ENCODE data around the gene XYLT1.

GRCh38 chr16:17070882-17071592, 399.7 kb downstream of the XYLT1 start:
- no peak for TF ChIP-seq FOXA1 (IDR thresholded peaks at IDR 0.05)
- TF ChIP-seq BHLHE40 (IDR thresholded peaks at IDR 0.05; ENCODE audit: borderline replicate concordance) = no peak
